ENCODE data around the gene RAB37. TPM values are rescaled to one million over a fixed set of nuclear protein-coding genes. Genes with fewer than 3 reads are reported as not detected.

Gene RAB37
- total and polyA plus RNA-seq, 8 donors = 2.0 to 42.9 (median 5.3) TPM; not detected in 3

- TF ChIP-seq POLR2A (IDR thresholded peaks at IDR 0.05) (no peak), POLR2AphosphoS5 (IDR thresholded peaks at IDR 0.05) (peak in 2 of 3 donors; percentile 77 to 85), EP300 (IDR thresholded peaks at IDR 0.05) (no peak), CTCF (IDR thresholded peaks at IDR 0.05) (no peak)
- Histone ChIP-seq H3K27ac (no peak overlapping the region), H3K36me3 (no peaks in the 10 kb centered on the region), H3K27me3 (peaks cover 0 to 23% (median 0%) of the 10 kb centered on the region in 3 donors), H3K9me3 (no peaks in the 10 kb centered on the region), H3K4me1 (peaks cover 5 to 19% (median 11%) of the 10 kb centered on the region in 4 donors), H3K4me3 (no peak overlapping the region)
- peak; percentile 76 to 88 for DNase-seq
- 18 to 47% (median 21%) methylated on average over 3 to 4 of the region's 4 CpGs for WGBS, 5 donors
- intact Hi-C loops (cut with DNase I; ENCODE audit: low total_unique reads) = no loop called here
These were observed 21.9 kb upstream of the RAB37 start for GRCh38 chr17:74715144-74715543.

GRCh38 chr17:74720506-74720905, 16.6 kb upstream of the RAB37 start:
- TF ChIP-seq EP300 (IDR thresholded peaks at IDR 0.05) = no peak
- no peak for TF ChIP-seq POLR2AphosphoS5 (IDR thresholded peaks at IDR 0.05)
- no peak for TF ChIP-seq CTCF (IDR thresholded peaks at IDR 0.05)
- no peak for TF ChIP-seq POLR2A (IDR thresholded peaks at IDR 0.05)
- no peaks in the 10 kb centered on the region for H3K9me3 ChIP-seq
- no peak overlapping the region for H3K27ac ChIP-seq
- intact Hi-C loops (cut with DNase I; ENCODE audit: low total_unique reads) = no loop called here
- peaks cover 0 to 6% (median 4%) of the 10 kb centered on the region in 4 donors for H3K4me1 ChIP-seq
- 87 to 97% (median 91%) methylated on average over 4 of the region's 4 CpGs for WGBS, 5 donors
- H3K36me3 ChIP-seq = no peaks in the 10 kb centered on the region
- peaks cover 0 to 18% (median 0%) of the 10 kb centered on the region in 3 donors for H3K27me3 ChIP-seq
- no peak for DNase-seq
- H3K4me3 ChIP-seq = no peak overlapping the region

GRCh38 chr17:74722782-74723181, 14.3 kb upstream of the RAB37 start:
- 68 to 83% (median 78%) methylated on average over 4 of the region's 4 CpGs for WGBS, 5 donors
- Histone ChIP-seq H3K9me3 (no peaks in the 10 kb centered on the region), H3K4me3 (no peak overlapping the region), H3K27me3 (peaks cover 0 to 18% (median 0%) of the 10 kb centered on the region in 3 donors), H3K36me3 (no peaks in the 10 kb centered on the region), H3K27ac (no peak overlapping the region), H3K4me1 (no peaks in the 10 kb centered on the region)
- TF ChIP-seq POLR2A (IDR thresholded peaks at IDR 0.05) = no peak
- no peak for TF ChIP-seq POLR2AphosphoS5 (IDR thresholded peaks at IDR 0.05)
- no peak for TF ChIP-seq EP300 (IDR thresholded peaks at IDR 0.05)
- TF ChIP-seq CTCF (IDR thresholded peaks at IDR 0.05) = no peak
- intact Hi-C loops (cut with DNase I; ENCODE audit: low total_unique reads) = no loop called here
- DNase-seq = no peak

GRCh38 chr17:74723891-74724290, 13.2 kb upstream of the RAB37 start:
- no peaks in the 10 kb centered on the region for H3K9me3 ChIP-seq
- no peak overlapping the region for H3K4me3 ChIP-seq
- H3K4me1 ChIP-seq = no peaks in the 10 kb centered on the region
- TF ChIP-seq CTCF (IDR thresholded peaks at IDR 0.05) (no peak), POLR2A (IDR thresholded peaks at IDR 0.05) (no peak), EP300 (IDR thresholded peaks at IDR 0.05) (no peak), POLR2AphosphoS5 (IDR thresholded peaks at IDR 0.05) (no peak)
- no peak for DNase-seq
- intact Hi-C loops (cut with DNase I; ENCODE audit: low total_unique reads) = no loop called here
- no peaks in the 10 kb centered on the region for H3K36me3 ChIP-seq
- H3K27me3 ChIP-seq = peaks cover 0 to 18% (median 0%) of the 10 kb centered on the region in 3 donors
- 76 to 87% (median 80%) methylated on average over 5 of the region's 5 CpGs for WGBS, 5 donors
- no peak overlapping the region for H3K27ac ChIP-seq
